Measurements from ENCODE around the gene PHF20.
"Not testable (repeated sequence)": the region's sequence is repeated elsewhere in the genome, so short reads cannot be mapped to it uniquely, and the experiment has no call there.

The PHF20 gene

DNA sequence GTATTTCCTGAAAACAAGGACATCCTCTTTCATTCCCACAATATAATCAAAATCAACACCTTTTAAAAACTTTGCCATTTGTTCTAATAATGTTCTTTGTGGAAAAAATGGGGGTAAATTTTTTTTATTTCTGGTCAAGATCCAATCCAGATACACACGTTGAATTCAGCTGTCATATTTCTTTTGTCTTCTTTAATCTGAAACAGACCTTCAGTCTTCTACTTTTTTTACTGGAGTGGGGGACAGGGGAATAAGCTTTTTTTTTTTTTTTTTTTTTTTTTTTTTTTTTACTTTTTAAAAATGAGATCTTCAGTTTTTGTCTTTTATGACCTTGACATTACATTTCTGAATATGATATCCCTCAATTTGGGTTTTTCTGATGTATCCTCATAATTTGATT, 113.4 kb downstream of the PHF20 start:
- DNase-seq (ENCODE audit: low read depth), result no peak

DNA sequence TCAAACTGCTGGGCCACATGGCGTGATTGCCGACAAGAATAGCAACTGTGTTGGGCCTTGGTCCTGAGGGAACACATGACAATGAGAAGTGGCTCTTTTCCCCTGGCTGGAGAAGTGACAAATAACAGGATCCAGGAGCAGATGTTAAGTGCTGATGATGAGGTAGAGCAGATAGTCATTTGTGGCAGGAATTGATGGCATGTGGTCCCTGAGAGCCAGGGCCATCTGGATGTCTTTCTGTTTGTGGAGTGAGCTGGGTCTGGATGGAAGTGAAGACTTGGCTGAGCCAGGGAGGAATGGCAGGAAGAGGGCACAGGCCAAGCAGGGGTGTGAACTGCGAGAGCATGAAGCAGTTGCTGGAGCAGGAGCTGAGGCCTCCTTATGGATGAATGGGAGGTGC, 114.7 kb downstream of the PHF20 start:
- DNase-seq (ENCODE audit: low read depth), result no peak

DNA sequence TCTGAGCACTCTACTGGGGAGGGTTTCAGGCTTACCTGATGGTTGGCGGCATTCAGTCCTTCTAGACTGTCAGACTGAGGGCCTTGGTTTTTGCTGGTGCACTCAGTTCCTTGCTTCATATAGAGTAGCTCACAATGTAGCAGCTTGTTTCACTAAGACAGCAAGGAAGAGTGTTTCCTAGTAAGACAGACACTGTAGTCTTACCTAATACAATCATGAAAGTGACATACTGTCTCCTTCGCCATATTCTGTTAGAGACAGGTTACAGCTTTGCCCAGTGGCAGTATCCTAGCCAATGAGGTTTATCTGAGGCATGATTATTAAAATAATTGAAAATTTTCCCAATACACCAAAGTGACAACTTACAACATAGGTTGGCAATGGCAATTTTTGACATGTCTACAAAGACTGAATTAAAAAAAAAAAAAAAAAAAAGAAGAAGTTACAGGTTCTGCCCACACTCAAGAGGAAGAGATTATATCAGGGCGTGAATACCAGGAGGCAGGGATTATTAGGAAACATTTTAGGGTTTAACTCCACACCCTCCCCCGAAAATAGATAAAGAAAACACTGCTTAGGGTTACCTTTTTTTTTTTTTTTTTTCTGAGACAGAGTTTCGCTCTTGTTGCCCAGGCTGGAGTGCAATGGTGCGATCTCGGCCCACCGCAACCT, 115.7 kb downstream of the PHF20 start:
- no peak for DNase-seq (ENCODE audit: low read depth)

DNA sequence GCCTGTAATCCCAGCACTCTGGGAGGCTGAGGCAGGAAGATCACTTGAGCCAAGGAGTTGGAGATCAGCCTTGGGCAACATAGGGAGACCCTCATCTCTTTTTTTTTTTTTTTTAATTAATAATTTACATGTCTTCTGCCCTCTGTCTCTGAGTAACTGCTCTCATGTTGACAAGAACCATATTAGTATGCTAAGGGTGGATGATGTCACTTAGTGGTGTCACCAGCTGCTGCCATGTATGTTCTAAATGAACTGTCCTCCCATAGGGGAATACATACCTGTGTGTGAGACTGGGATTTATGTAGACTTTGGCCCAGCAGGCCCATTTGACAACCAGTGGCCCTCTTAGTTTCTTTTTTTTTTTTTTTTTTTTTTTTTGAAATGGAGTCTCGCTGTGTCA, 116.8 kb downstream of the PHF20 start:
- DNase-seq (ENCODE audit: low read depth), result no peak

DNA sequence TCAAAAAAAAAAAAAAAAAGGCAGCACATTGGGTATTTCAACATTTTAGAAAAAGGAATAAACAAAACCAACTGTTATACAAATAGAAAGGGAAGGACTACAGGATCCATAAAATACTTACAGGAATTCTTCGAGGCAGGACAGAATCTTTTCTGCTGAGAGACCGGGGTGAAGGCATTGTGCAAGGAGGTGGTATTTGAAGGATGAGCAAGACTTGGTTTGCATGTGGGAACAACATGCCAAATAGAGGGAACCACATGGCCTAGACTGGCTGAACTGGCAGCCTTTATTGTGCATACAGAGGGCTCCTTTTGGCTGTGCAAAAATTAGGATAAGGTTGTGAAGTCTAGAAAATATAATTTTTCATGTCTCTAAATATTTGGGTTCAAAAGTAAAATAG, 119.6 kb downstream of the PHF20 start:
- no peak for DNase-seq (ENCODE audit: low read depth)

DNA sequence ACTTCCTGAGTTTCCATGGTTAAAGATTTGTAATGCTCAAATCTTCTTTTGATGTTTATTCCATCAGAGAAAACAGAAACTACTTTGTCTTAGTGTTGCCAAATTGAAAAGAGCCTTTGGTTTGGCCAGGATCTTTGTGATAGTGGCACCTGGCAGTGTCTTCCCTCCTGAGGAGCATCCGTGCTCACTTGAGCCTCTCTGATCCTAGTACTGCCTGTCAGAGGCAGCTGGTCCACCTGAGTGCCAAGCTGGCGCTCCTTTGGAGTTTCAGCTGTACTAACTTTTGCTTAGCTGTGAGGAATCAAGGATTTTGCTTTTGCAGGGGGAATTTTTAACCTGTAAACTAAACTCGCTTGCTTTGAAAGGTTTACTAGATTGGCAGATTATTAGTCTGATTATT, 121.1 kb downstream of the PHF20 start:
- DNase-seq (ENCODE audit: low read depth), result no peak

DNA sequence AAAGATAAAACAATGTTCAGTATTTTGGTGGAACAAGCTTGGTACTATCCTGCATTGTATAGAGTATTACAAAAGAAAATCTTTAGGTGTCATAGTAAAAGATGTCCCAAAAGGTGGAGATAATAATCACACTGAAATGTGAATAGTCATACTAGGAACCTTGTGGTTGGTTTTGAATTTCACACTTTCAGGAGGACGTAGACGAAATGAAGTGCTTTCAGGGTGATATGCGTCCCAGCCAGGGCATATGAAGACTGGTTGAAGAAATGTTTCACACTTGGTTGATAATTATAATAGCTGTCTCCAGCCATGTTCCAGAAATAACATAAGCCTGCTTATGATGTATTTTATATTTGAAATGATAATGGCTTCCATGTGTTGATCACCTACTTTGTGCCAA, 122.1 kb downstream of the PHF20 start:
- DNase-seq (ENCODE audit: low read depth), result no peak

DNA sequence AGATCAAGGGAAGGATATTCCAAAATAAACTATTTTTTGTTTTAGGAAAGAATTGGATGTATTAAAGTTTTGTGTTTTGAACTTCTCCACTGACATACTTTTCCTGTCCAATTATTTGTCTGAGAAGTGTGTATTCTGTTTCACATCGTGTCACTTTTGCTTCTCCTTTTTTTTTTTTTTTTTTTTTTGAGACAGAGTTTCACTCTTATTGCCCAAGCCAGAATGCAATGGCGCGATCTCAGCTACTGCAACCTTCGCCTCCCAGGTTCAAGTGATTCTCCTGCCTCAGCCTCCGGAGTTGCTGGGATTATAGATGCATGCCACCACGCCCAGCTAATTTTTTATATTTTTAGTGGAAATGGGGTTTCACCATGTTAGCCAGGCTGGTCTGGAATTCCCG, 123.7 kb downstream of the PHF20 start:
- not testable (repeated sequence) for DNase-seq (ENCODE audit: low read depth)

DNA sequence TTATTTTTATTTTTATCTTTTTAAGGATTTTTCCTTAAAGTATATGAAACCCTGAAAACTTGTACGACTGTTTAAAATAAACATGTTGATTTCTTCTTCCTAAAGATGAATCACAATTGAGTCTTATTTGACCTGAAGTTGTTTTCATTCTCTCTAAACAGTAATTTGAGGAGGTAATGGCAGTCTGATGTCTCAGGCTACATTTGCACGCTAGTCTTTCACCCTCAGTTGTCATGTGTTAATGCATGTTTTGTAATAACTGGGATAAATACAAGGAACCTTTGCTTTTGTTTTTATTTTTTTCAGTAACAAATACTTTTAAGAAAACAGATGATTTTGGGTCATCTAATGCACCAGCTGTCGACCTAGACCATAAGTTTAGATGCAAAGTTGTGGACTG, 127.2 kb downstream of the PHF20 start:
- DNase-seq (ENCODE audit: low read depth), result no peak

DNA sequence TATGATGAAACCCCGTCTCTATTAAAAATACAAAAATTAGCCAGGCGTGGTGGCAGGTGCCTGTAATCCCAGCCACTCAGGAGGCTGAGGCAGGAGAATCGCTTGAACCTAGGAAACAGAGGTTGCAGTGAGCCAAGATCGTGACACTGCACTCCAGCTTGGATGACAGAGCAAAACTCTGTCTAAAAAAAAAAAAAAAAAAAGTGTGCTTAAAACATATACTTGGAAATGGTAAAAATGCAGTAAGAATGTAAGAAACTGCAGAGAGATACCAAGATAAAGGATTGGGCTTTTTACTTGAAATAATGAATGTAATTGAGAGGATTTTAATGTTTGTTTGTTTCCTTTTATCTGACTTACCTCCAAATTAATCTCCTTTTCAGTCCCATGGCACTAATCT, 129.4 kb downstream of the PHF20 start:
- not testable (repeated sequence) for DNase-seq (ENCODE audit: low read depth)

DNA sequence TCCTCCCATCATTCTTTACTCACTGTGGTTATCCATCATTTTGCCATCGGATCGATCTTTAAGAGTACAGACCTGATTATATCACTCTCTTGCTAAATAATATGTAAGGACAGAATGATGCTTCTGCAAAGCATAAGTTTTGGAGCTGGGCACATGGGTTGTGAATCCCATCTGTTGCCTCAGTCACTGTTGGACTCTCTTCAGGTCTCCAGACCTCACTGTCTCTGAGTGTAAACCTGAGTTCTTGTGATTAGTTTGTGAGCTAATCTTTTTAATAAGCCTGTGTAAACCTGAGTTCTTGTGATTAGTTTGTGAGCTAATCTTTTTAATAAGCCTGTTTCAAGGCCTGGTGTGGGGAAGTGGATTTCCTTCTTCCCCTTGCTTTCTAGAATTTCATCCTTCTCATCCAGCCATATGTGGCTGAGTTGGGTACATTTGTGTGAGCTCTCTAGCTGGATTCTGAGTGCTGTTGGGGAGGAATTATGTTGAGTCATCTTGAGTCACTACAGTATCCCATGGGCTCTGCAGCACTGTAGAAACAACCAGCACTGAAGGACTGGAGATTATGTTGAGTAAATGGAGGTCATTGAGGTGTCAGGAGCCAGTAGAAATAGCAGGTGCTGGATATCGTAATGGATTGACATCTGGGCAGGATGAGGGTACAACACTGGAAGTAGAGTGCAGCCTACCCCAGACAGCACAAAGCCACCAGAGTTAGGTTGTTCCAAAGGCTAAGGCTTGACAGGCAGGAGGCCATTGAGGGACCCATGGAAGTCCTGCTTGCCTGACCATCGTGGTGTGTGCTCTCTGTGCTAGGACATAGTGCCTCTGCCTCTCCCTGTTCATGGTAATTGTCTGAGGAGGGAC, 130.1 kb downstream of the PHF20 start:
- no peak for DNase-seq (ENCODE audit: low read depth)

DNA sequence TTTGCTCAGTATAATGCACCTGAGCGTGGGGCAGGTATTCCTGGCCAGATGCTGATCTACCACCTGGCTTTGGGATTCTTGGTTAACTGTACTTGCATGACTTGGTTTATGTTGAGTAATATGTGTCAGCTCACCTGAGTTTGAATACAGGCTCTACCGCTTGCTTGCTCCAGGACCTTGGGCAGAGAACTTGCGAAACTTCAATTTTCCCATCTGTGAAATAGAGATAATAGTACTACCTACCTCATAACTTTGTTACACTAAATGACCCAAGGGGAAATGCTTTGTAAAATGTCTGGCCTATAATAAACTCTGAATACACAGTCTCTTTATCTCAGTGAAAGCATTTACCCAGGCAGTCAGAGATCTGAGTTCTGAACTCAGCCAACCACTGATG, 130.7 kb downstream of the PHF20 start:
- DNase-seq (ENCODE audit: low read depth), result no peak

DNA sequence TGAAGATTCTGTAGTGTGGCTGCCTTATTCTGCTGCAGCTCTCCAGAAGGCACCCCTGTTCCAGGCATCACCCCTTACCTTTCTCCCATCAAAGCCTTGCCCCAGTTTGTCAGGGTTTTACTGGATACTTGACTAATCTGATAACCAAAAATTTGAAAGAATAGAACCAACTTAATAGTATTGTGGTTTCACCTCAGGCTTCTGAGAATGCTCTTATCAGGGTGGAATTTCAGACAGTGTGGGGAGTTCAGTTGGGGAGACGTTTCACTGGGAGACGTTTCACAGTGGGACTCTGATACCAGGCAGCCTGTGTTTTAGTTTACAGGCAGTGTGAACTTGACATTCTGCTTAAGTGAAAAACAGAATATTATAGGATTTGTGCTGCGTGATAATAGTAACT, 132.0 kb downstream of the PHF20 start:
- no peak for DNase-seq (ENCODE audit: low read depth)

DNA sequence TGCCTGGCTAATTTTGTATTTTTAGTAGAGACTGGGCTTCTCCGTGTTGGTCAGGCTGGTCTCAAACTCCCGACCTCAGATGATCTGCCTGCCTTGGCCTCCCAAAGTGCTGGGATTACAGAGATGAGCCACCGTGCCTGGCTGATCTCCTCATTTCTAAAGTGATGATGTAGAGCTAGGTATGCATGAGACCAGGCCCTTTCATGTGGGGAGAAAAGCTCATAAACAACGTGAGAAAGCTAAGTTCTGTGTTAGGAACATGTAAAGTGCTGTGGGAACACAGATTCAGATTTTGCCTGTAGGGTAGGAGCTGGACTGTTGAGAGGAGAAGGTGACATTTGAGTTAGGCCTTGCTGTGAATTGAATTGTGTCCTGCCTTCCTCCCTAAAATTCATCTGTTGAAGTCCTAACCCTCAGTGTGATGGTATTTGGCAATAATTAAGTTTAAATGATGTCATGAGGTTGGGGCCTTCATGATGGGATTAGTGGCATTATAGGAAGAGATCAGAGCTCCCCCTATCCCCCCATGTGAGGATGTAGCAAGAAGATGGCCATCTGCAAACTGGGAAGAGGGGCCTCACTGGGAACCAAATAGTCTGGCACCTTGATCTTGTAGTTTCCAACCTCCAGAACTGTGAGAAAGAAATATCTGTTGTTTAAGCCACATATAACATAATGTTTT, 133.3 kb downstream of the PHF20 start:
- no peak for DNase-seq (ENCODE audit: low read depth)

DNA sequence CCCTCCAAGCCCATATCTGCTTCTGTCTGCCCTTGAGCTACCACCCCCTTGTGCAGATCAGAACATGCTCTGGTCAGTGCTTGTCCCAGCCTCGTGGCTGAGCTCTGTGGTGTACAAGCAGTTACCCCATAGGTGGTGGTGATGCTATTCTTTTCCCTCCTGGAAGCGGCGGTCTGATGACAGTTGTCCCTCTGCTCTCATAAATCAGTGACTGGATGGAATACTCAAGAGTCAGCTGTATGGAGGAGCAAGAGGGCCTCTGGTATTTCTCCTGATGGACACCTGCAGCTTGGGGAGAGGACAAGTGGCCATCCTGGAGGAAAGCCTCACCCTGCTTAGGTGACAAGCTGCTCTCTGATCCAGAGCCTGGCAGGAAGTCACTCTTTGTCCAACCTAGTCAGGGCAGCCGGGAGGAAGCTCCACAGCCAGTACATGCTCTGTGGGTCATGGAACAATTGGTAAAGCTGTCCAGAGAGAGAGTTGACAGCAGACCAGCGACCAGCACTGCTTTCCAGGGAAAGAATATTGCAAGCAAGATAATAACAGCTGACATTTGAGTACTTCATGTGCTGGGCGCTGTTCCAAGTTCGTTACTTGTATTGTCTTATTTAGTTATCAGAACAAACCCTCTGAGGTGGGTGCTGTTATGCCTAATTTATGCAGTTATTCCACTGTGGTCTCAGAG, 135.3 kb downstream of the PHF20 start:
- no peak for DNase-seq (ENCODE audit: low read depth)

DNA sequence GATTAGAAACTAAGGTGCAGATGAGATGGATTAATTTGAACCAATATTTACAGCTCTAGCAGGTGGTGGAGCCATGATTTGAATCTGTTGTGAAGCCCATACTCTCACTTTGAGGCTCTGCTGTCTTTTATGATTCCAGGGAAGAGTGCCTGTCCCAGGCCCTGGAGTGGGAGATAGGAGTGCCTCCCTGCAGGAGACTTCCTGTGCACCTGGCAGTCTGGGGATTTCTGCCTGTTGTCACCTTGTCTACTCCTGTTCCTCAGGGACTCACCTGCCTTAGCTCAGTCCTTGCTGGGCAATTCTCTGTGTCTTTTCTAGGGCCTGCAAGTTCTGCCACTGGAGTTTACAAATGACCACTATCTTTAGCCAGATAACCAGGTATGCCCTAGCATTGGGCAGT, 136.2 kb downstream of the PHF20 start:
- DNase-seq (ENCODE audit: low read depth), result no peak

DNA sequence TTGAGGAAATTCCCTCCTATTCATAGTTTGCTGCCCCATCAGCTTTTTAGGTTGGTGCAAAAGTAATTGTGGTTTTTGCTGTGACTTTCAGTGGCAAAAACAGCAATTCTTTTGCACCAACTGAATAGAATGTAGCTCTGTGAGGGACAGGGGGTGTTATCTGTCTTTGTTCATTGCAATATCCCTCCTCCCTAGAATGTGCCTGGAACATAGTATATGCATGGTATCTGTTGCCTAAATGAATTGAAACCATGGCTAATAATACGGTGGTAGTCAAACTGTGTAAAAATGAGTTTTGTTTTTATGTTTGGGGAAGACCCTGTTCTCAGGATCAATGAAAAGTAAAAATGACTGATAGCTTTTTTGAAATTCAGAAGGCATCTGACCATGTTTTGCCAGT, 137.4 kb downstream of the PHF20 start:
- DNase-seq (ENCODE audit: low read depth), result no peak

DNA sequence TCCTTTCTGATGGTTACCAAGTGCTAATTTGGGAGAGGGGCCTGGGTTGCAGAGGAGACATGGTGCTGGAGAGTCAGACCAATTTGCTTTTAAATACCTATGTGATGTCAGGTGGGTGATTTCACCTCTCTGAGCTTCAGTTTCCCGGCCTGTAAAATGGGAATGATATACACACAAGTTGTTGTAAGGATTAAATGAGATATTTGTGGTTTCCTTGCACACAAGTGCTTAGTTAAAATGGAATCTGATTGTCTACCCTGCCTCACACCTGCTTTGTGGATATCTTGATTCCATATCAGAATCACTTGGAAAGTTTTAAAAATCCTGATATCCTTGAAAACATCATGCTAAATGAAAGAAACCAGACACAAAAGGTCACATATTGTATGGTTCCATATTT, 138.0 kb downstream of the PHF20 start:
- DNase-seq (ENCODE audit: low read depth), result no peak

DNA sequence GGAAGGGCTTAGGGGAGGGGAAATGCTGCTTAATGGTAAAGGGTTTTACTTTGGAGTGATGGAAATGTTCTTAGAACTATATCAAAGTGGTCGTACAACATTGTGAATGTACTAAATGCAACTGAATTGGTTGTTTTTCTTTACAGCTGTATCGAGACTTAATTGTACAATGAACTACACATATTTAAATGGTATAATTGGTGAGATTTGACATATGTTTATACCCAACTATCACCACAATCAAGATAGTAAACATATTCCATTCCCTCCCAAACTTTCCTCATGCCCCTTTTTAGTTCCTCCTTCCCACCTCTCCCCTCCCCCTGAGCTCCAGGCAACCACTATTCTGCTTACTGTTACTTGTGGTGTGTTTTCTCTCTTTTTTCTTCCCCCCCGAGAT, 138.4 kb downstream of the PHF20 start:
- no peak for DNase-seq (ENCODE audit: low read depth)

DNA sequence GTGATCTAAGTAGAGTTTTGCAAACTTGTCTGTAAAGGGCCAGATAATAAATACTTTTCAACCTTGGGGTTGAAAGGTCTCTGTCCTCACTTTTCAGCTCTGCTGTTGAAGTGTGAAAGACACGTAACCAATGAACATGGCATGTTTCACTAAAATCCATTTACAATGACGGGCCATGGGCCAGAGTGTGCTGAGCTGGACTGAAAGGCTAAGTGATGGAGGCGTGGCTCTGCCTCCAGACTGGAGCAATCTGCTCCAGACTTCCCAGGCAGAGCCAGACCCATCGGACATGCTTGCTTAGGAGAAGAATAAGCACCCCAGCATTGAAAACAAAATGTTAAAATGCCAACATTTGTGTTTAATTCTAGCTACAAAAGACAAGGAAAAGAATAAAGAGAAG, 141.1 kb downstream of the PHF20 start:
- DNase-seq (ENCODE audit: low read depth), result no peak

DNA sequence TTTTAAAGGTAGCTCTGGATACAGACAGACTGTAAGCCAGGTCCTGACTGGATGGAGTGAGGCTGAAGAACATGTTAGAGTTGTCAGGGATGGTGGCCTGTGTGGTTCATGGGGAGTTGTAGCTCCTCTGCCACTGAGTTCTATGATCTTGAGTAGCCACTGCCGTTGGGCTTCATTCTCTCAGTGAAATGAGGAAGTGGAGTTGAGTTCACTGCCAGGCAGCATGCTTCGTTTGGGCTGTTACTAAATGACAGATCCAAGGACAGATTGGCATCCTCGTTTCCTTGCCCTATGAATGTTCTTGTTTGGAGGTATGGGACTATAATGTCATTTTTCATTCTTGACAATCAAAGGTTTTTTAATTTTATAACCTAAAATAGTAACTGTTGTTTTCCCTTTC, 145.3 kb downstream of the PHF20 start:
- DNase-seq (ENCODE audit: low read depth), result no peak

DNA sequence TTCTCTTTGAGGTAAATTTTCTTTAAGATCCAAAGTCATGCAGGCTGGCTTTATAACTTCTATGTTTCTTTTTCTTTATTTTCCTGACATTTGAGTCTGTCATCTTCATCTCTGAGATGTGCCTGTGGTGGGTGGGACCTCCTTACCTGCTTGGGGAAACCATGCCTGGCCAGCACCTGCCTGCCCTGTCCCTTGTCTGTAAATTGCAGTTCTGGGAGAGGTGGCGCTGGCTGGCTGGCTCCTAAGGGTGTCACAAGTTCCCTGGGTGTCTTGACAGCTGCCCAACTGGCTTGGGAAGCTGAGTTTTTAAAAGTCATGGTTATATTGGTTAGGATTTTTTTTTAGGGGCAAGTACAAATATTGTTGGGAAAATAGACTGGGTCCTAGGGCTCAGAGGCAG, 146.2 kb downstream of the PHF20 start:
- no peak for DNase-seq (ENCODE audit: low read depth)

DNA sequence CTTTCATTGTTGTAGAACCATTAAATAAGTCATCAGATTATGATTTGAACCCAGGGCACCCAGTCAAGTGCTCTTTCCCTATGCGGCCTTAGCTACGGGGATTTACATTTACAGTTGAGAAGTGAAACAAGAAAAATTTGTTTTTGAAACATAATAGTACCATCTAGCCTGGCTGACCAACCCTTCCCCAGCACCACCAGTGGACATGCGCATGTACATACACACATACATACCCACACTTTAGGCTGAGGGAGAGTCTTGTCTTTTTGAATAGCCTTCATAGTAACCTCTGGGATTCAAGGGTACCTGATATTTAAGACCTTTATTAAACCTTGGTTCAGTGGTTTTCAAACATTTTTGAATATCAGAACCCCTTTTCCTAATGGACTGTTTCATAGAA, 148.7 kb downstream of the PHF20 start:
- no peak for DNase-seq (ENCODE audit: low read depth)

Data from activated gamma-delta T cell treated with anti-CD3 and anti-CD28 coated beads, Interleukin-2, amount 50 U/mL, for 16 hours (primary cell).